ENCODE data around the gene OR8B12. TPM values are rescaled to one million over a fixed set of nuclear protein-coding genes. Genes with fewer than 3 reads are reported as not detected.

The OR8B12 gene
- total RNA-seq, 6 experiments from 2014 or later: not detected

GRCh38 chr11:124583781-124584180, 40.3 kb upstream of the OR8B12 start:
- ATAC-seq: no peak
- DNase-seq: no peak
- Histone ChIP-seq H3K4me1 (no peaks in the 10 kb centered on the region), H3K27me3 (peaks cover 0 to 4% of the 10 kb centered on the region in 2 donors), H3K9me3 (no peaks in the 10 kb centered on the region), H3K27ac (no peak overlapping the region), H3K4me3 (no peak overlapping the region), H3K36me3 (no peaks in the 10 kb centered on the region)
- WGBS (ENCODE audit: insufficient coverage, low coverage, low lambda C conversion rate, missing lambda C conversion rate): 55% methylated on average over 8 of the region's 8 CpGs
- TF ChIP-seq CTCF (IDR thresholded peaks at IDR 0.05) (no peak), POLR2A (IDR thresholded peaks at IDR 0.05) (no peak)
- intact Hi-C loops (cut with DNase I): loop anchor here in 1 of 2 donors (10.0 kb wide), 1 partner anchor 169 kb away; no protein-coding TSS in a partner anchor

GRCh38 chr11:124582565-124582964, 39.1 kb upstream of the OR8B12 start:
- intact Hi-C loops (cut with DNase I): loop anchor here in 1 of 2 donors (10.0 kb wide), 1 partner anchor 168 kb away; no protein-coding TSS in a partner anchor
- no peaks in the 10 kb centered on the region for H3K36me3 ChIP-seq
- no peak overlapping the region for H3K27ac ChIP-seq
- WGBS (ENCODE audit: insufficient coverage, low coverage, low lambda C conversion rate, missing lambda C conversion rate): 64% methylated on average over 2 of the region's 2 CpGs
- no peak for ATAC-seq
- TF ChIP-seq CTCF (IDR thresholded peaks at IDR 0.05): no peak
- no peak for TF ChIP-seq POLR2A (IDR thresholded peaks at IDR 0.05)
- H3K4me1 ChIP-seq: no peaks in the 10 kb centered on the region
- H3K4me3 ChIP-seq: no peak overlapping the region
- DNase-seq: no peak
- H3K27me3 ChIP-seq: no peaks in the 10 kb centered on the region
- H3K9me3 ChIP-seq: no peaks in the 10 kb centered on the region

GRCh38 chr11:124581817-124582216, 38.4 kb upstream of the OR8B12 start:
- H3K36me3 ChIP-seq: no peaks in the 10 kb centered on the region
- no peaks in the 10 kb centered on the region for H3K9me3 ChIP-seq
- no peaks in the 10 kb centered on the region for H3K27me3 ChIP-seq
- intact Hi-C loops (cut with DNase I): loop anchor here in 1 of 2 donors (10.0 kb wide), 1 partner anchor 167 kb away; no protein-coding TSS in a partner anchor
- DNase-seq: no peak
- whole genome bisulfite sequencing (ENCODE audit: insufficient coverage, low coverage, low lambda C conversion rate, missing lambda C conversion rate): 66% methylated on average over 6 of the region's 6 CpGs
- H3K4me1 ChIP-seq: no peaks in the 10 kb centered on the region
- ATAC-seq: no peak
- no peak for TF ChIP-seq CTCF (IDR thresholded peaks at IDR 0.05)
- TF ChIP-seq POLR2A (IDR thresholded peaks at IDR 0.05): no peak
- no peak overlapping the region for H3K27ac ChIP-seq
- H3K4me3 ChIP-seq: no peak overlapping the region

- TF ChIP-seq CTCF (IDR thresholded peaks at IDR 0.05) (no peak), POLR2A (IDR thresholded peaks at IDR 0.05) (no peak)
- intact Hi-C loops (cut with DNase I): no loop called here
- ATAC-seq (no peak), DNase-seq (no peak)
- no peaks in the 10 kb centered on the region for H3K36me3 ChIP-seq
- H3K4me1 ChIP-seq: no peaks in the 10 kb centered on the region
- H3K9me3 ChIP-seq: no peaks in the 10 kb centered on the region
- 45% methylated on average over 4 of the region's 4 CpGs for WGBS (ENCODE audit: insufficient coverage, low coverage, low lambda C conversion rate, missing lambda C conversion rate)
- H3K4me3 ChIP-seq: no peak overlapping the region
- no peak overlapping the region for H3K27ac ChIP-seq
- no peaks in the 10 kb centered on the region for H3K27me3 ChIP-seq
These were observed 35.3 kb upstream of the OR8B12 start for GRCh38 chr11:124578761-124579160.

All from right lobe of liver (tissue), 6 donors.